ENCODE measurements around the gene SARM1. TPM values are rescaled to one million over a fixed set of nuclear protein-coding genes. Genes with fewer than 3 reads are reported as not detected.

SARM1 gene
- polyA plus RNA-seq, 1 donor from 2014 or later = 21.6 TPM

GRCh38 chr17:28363186-28363585, 8.3 kb upstream of the SARM1 start:
- H4K20me1 ChIP-seq (ENCODE audit: insufficient read depth) = no peaks in the 10 kb centered on the region
- H3K79me2 ChIP-seq (replicated peaks; ENCODE audit: insufficient read depth, low read length) = peaks cover 10% of the 10 kb centered on the region
- H2AFZ ChIP-seq (ENCODE audit: low read depth, low read length) = no peak overlapping the region
- H3K9me2 ChIP-seq (ENCODE audit: insufficient read depth, low read length) = no peaks in the 10 kb centered on the region
- no peaks in the 10 kb centered on the region for H3K27me3 ChIP-seq (ENCODE audit: insufficient read depth, low read depth, low read length)
- no peak overlapping the region for H3K4me2 ChIP-seq (ENCODE audit: low read length)
- no peak overlapping the region for H3K27ac ChIP-seq (ENCODE audit: low read length)
- no peak overlapping the region for H3K4me3 ChIP-seq (ENCODE audit: low read length)
- no peak for TF ChIP-seq EZH2 (IDR thresholded peaks at IDR 0.05; ENCODE audit: borderline replicate concordance, insufficient read depth, low read length, poor library complexity, severe bottlenecking)
- no peak for TF ChIP-seq MXI1 (conservative IDR thresholded peaks at IDR 0.05; ENCODE audit: poor library complexity, severe bottlenecking)
- TF ChIP-seq CTCF (IDR thresholded peaks at IDR 0.05; ENCODE audit: poor library complexity, severe bottlenecking) = no peak
- no peak for TF ChIP-seq RAD21 (conservative IDR thresholded peaks at IDR 0.05)
- TF ChIP-seq TAF1 (IDR thresholded peaks at IDR 0.05; ENCODE audit: low read depth) = no peak
- TF ChIP-seq EP300 (conservative IDR thresholded peaks at IDR 0.05; ENCODE audit: poor library complexity, severe bottlenecking) = no peak
- TF ChIP-seq SMC3 (conservative IDR thresholded peaks at IDR 0.05; ENCODE audit: poor library complexity) = no peak
- TF ChIP-seq REST (IDR thresholded peaks at IDR 0.05; ENCODE audit: borderline replicate concordance) = no peak
- no peak for TF ChIP-seq POLR2AphosphoS5 (IDR thresholded peaks at IDR 0.05)
- no peaks in the 10 kb centered on the region for H3K9me3 ChIP-seq (ENCODE audit: low read length)
- no peak overlapping the region for H3K9ac ChIP-seq (ENCODE audit: low read length)
- H3F3A ChIP-seq (ENCODE audit: insufficient read depth, low read length, poor library complexity, severe bottlenecking) = no peaks in the 10 kb centered on the region
- no peaks in the 10 kb centered on the region for H3K36me3 ChIP-seq (ENCODE audit: insufficient read depth, low read length)

GRCh38 chr17:28363776-28364650, 7.5 kb upstream of the SARM1 start:
- Histone ChIP-seq H3K79me2 (replicated peaks; ENCODE audit: insufficient read depth, low read length) (peaks cover 2% of the 10 kb centered on the region), H4K20me1 (ENCODE audit: insufficient read depth) (no peaks in the 10 kb centered on the region), H3K4me2 (ENCODE audit: low read length) (no peak overlapping the region), H3K9ac (ENCODE audit: low read length) (no peak overlapping the region), H3F3A (ENCODE audit: insufficient read depth, low read length, poor library complexity, severe bottlenecking) (no peaks in the 10 kb centered on the region), H3K36me3 (ENCODE audit: insufficient read depth, low read length) (no peaks in the 10 kb centered on the region), H3K9me3 (ENCODE audit: low read length) (no peaks in the 10 kb centered on the region), H3K9me2 (ENCODE audit: insufficient read depth, low read length) (no peaks in the 10 kb centered on the region), H3K27me3 (ENCODE audit: insufficient read depth, low read depth, low read length) (no peaks in the 10 kb centered on the region), H2AFZ (ENCODE audit: low read depth, low read length) (no peak overlapping the region), H3K4me3 (ENCODE audit: low read length) (no peak overlapping the region), H3K27ac (ENCODE audit: low read length) (no peak overlapping the region)
- TF ChIP-seq MXI1 (conservative IDR thresholded peaks at IDR 0.05; ENCODE audit: poor library complexity, severe bottlenecking) (no peak), POLR2AphosphoS5 (IDR thresholded peaks at IDR 0.05) (no peak), CTCF (IDR thresholded peaks at IDR 0.05; ENCODE audit: poor library complexity, severe bottlenecking) (no peak), RAD21 (conservative IDR thresholded peaks at IDR 0.05) (no peak), EP300 (conservative IDR thresholded peaks at IDR 0.05; ENCODE audit: poor library complexity, severe bottlenecking) (no peak), SMC3 (conservative IDR thresholded peaks at IDR 0.05; ENCODE audit: poor library complexity) (no peak), EZH2 (IDR thresholded peaks at IDR 0.05; ENCODE audit: borderline replicate concordance, insufficient read depth, low read length, poor library complexity, severe bottlenecking) (no peak)
